Endothelial cell of umbilical vein (primary cell): ENCODE measurements around the gene TMEM151B.

Source experiments
- CTCF ChIP-seq, 2 donors: IDR thresholded peaks; 1 replicate in 1 of 2; 2 replicates in 1 of 2; pipeline ENCODE4 v1.5.1; 2011; ENCODE audit warnings: low read length in 2 of 2, mild to moderate bottlenecking in 2 of 2, moderate library complexity in 2 of 2, control low read depth in 1 of 2, inconsistent platforms in 1 of 2, low read depth in 1 of 2; ENCODE audit not compliant: insufficient read depth in 1 of 2; ENCODE audit errors: extremely low read depth in 1 of 2
- JUN ChIP-seq: IDR thresholded peaks from 2 replicates; pipeline ENCODE4 v1.6.1; 2011; ENCODE audit warnings: borderline replicate concordance, low read depth; ENCODE audit not compliant: insufficient read length, insufficient read depth
- POLR2AphosphoS5 ChIP-seq: IDR thresholded peaks from 2 replicates; pipeline ENCODE4 v1.6.1; 2012; ENCODE audit warnings: low read depth, mild to moderate bottlenecking, control low read depth, low read length, moderate library complexity; ENCODE audit not compliant: insufficient read depth

GRCh38 chr6:44228031-44228430, 42.2 kb upstream of the TMEM151B start:
- TF ChIP-seq POLR2AphosphoS5 (no peak), JUN (no peak), CTCF (IDR thresholded peaks at IDR 0.05; ENCODE audit: extremely low read depth in 1 of 2, insufficient read depth in 1 of 2, low read depth in 1 of 2, low read length in 2 of 2) (no peak)
